GM21528 (cell line): ENCODE data around the gene LIG1.
A peak's percentile ranks its signal among the peaks of the same experiment; 100 is the strongest.
"Not testable (repeated sequence)": the region's sequence is repeated elsewhere in the genome, so short reads cannot be mapped to it uniquely, and the experiment has no call there.

Experiments
- ATAC-seq: cut with Tn5 transposase; IDR thresholded peaks from one replicate; pipeline ENCODE4 v1.9.1; 2021; ENCODE audit warnings: mild to moderate bottlenecking, moderate library complexity; ENCODE audit not compliant: unreplicated experiment, low FRiP score

The LIG1 gene

DNA sequence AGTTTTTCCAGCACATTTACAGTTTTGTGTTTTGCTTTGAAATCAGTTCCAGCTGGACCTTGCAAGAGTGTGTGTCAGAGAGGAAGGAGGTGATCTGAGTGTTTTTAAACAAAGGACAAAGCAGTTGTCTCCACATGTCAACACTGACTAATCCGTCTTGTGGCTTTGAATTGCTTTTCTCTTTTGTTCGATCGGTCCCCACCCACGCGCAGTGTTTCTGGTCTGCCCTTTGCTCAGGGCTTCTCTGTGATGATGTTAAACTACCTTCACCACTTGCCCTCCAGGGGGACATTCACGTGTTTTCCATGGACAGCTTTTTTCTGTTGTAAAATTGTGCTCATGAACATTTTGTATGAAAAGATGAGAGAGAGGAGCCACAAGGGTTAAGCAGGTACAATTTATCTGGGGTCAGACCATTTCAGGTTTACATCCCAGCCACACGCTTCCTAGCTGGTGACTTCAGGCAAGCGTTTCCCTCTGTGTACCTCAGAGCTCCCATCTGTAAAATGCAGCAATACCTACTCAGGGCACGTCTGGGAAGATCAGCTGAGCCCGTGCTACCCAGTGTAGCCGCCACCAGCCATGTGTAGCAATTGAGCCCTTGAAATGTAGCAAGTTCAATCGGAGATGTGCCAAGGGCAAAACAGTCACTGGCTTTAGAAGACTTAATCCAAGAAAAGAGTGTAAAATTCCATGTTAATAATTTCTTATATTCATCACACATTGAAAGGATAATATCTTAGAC is 46.1 kb downstream of the LIG1 start:
- ATAC-seq: no peak

DNA sequence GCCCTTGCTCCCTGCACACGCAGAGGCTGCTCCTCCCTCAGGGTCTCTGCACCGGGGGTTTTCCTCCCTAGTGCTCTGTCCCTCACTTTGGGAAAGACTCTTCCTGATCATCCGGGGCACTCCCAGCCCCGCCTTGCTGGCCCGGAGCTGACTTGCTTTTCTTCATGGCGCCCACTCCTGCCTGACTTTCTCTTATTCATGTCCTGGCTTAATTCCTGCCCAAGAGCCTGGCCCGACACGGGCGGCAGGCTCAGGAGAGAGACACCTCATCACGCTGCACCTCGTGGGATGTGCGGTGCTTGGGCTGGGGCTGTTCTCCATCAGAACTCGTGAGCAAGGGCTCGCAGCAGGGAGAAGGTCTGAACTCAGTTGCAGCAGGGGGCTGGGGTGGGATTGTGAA is 47.7 kb downstream of the LIG1 start:
- no peak for ATAC-seq

DNA sequence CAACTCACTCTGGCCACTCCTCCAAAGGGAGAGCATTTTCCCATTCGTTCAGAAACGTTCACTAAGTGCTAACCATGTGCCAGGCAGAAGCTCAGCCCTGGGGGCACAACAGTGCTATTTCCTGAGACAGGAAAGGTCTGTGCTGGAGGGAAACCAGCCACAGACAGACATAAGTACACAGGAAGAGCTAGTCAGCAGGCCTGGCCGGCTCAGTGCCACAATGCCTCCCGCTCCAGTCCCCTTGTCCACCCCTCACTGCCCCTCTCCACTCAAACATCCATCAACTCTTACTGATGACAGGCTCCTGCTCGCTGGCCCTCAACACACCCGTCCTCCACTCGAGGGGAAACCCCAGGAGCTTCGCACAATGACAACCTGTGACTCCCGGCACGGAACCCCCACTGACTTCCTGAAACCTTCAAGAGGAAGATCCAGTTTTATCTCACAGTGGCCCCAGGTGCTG is 48.2 kb downstream of the LIG1 start:
- no peak for ATAC-seq

DNA sequence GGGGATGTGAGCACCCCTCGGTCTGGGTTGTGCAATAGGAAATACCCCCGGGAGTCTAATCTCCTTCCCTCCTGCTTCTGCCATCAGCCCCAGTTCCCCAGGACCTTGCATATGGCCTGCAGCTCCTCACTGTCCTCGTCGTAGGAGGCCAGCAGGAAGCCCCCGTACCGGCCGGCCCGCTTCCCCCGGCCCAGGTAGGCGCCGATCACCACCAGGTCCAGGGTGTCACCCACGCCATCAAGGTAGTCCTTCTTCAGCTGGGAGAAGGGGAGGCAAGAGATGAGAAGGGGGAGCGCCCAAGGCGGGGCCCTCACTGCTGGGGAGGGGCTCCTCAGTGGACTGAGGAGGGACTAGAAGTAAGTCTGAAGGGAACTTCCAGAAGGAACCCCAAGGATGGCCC is 49.1 kb downstream of the LIG1 start:
- ATAC-seq: no peak

DNA sequence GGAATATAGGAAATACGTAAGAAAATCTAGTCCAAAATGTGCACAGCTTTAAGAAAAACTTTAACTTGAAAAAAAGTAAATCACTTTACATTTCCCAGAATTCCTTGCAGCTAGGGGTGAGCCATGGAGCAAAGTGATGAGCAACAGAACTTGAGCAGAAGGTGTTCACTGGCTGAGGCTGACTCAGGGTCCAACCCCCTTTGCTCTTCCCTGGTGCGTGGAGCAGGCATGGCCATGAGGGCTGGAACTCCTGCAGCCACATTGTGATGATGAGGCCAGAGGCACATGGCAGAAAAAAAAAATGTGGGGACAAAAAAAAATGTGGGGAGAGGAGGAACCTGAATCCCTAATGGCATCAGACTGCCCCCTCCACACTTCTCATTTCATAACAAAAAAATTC is 49.6 kb downstream of the LIG1 start:
- ATAC-seq: no peak

DNA sequence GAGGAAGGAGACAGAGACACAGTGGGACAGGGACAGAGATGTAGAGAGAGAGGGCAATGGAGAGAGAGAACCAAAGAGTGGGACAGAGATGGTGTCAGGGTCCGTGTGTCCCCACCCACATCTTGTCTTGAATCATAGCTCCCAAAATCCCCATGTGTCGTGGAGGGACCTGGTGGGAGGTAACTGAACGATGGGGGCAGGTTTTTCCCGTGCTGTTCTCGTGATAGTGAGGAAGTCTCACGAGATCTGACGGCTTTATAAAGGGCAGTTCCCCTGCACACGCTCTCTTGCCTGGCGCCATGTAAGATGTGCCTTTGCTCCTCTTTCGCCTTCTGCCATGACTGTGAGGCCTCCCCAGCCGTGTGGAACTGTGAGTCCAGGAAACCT is 52.0 kb downstream of the LIG1 start:
- ATAC-seq: no peak

DNA sequence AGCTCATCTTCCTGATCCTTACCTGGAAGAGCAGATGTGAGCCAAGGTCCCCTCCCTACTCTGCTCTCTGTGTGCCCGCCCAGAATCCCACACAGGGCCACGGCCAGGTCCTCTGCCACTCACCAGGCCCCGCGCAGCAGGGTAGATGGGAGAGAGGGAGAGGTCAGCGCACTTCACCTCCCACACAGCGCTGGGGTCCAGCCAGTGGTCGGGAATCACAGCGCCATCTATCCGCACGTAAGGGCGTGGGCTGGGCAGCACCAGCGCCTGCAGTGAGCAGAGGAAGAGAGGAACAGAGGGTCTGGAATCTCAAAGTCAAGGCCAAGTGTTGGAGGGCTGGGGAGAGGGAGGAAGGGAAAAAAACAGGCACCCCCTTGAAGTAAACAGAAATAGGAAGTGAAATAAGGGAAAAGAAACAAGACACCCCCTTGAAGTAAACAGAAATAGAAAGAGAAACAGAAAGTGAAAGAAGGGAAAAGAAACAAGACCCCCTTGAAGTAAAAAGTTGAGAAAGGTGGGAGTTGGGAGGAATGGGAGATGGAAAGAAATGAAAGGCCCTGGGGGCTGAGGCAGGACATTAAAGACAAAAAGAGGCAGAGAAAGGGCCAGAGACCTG is 52.5 kb downstream of the LIG1 start:
- no peak for ATAC-seq

DNA sequence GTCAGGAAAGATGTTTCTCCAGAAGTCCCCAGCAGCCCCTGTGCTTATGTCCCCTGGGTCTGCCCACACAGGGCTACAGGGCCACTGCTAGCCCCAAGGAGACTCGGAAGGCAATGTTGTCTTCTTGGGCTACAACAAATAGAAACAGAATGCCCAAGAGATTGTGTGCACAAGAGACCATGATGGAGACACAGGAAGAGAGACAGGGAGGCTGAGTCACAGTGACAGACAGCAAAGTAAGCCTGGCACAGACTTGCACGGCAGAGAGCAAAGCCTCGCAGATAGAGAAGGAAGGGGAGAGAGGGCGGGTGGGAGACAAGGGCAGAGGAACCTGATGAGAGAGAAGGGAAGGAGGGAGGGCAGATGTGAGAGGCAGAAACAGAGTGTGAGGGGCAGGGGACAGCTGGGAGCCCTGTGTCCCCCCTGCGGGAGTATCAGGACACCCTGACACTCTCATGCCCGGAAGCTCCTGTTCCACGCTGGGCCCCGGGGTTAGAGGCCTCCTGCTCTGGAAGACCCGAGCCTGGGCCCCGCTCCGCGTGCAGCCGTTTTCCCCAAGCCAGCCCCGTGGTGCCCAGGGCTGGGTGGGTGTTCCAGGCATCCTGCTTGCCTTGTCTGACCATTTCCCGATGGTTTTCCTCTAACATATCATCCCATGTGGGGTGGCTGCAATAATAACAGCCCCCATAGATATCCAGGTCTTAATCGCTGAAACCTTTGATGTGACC is 56.8 kb downstream of the LIG1 start:
- ATAC-seq: no peak

DNA sequence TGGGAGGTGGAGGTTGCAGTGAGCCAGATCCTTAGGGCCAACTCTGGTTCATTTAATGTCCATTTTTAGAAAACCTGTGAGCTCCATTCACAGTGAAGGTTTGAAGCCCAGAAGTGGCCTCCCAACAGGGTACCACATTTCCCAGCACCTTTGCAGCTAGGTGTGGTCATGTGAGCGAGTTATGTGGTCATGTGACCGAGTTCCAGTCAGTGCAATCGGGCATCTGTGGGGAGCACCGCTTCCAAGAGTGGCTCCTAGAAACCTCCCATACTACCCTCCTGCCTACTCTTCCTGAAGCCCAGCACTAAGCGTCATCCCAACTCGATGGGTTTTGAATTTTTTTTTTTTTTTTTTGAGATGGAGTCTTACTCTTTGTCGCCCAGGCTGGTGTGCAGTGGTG is 58.9 kb downstream of the LIG1 start:
- no peak for ATAC-seq

DNA sequence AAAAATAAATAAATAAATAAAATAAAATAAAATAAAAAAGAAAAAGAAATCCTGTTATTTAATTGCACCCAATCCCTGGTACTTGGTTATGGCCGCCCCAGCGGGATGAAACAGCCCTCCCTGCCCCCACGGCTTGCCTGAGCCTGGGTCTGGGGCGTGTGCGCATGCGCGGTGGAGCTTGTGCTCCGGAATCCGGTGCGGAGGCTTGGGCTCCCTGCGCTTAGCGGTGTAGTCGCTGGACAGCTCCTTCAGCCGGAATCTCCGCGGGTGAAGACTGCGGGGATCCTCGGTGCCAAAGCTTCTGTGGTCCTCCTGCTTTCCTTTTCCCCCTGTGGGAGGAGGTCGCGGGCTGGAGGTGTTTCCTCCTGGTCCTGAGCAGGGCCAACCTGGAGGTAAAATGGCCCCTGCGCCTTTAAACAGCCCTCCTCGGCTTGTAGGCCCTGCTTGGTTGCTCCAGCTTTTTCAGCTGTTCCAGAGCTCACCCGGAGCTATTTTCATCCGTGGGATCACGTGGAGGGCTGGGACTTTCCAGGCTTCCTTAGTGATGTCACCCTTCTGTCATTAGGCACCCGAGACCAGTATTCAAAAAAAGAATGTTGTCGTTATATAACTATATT is 59.7 kb downstream of the LIG1 start, which contains the start of gene PLA2G4C:
TSS of gene PLA2G4C (minus strand) at position 468 of the 617 bp plus-strand sequence. CDS start 4,288 bp downstream, outside the sequence.
- ATAC-seq: peak; percentile 67

DNA sequence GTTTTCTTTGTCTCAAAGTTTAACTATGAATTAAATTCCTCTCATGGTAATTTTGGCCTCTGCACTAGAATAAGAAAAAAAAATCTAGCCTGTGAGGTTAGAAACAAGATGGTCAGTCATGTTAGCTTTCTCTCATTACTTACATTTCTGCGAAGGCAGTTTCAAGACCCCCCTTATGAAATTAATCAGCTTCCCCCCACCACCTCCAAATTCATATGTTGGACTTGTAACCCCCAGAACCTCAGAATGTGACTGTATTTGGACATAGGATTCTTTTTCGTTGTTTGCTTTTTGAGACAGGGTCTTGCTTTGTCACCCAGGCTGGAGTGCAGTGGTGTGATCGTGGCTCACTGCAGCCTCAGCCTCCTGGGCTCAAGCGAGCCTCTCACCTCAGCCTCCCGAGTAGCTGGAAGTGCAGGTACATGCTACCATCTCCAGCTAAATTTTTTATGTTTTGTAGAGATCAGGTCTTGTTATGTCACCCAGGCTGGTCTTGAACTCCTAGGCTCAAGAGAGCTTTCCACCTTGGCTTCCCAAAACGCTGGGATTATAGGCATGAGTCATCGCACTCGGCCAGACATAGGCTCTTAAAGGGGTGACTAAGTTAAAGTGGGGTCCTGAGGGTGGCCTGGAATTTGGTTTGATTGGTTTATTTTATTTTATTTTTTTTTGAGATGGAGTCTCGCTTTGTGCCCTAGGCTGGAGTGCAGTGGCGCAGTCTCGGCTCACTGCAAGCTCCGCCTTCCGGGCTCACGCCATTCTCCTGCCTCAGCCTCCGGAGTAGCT is 61.0 kb downstream of the LIG1 start:
- ATAC-seq: no peak

DNA sequence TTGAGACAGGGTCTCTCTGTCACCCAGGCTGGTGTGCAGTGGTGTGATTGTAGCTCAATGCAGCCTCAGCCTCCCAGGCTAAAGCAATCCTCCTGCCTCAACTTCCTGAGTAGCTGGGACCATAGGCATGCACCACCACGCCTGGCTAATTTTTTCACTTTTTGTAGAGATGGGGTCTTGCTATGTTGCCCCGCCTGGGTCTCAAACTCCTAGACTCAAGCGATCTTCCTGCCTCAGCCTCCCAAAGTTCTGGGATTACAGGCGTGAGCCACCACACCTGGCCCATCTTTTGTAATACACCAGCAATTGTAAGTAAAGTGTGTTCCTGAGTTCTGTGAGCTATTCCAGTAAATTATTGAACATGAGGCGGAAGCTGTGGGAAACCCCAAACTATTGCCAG is 66.2 kb downstream of the LIG1 start:
- ATAC-seq: no peak

DNA sequence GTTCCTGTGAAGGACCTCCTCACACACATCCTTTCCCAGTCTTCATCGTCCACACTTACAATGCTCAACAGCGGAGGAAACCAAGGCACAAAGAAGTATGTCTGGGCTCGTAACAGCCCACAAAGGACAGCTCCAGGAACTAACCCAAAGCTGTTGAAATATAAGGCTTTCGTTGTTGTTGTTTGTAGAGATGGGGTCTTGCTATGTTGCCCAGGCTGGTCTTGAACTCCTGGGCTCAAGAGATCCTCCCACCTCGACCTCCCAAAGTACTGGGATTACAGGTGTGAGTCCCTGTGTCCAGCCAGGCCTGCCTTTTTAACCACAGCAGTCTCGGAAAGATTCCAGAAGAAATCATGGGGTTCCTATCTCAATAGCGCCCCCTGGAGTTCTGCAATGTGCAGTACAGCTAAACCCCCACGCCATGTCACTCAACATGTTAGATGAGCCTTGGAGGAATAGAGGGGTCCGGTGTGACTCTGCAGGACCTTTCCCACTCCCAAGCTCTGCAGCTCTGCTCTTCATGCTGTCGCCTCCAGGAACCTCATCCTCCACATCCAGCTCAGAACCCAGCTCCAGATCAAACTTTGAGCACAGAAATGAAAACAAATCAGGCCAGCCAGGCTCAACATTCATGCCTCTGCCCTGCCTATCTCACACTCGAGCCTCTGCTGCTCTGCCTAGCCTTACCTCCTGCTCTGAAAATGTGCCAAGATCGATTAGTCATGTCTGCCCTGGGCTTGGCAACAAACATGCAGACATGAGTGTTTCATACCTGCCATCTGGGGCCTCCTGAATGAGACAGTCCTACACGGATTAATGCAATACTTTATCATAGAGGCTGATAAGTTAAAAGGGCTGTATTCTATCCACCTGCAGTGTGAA is 67.0 kb downstream of the LIG1 start:
- no peak for ATAC-seq

DNA sequence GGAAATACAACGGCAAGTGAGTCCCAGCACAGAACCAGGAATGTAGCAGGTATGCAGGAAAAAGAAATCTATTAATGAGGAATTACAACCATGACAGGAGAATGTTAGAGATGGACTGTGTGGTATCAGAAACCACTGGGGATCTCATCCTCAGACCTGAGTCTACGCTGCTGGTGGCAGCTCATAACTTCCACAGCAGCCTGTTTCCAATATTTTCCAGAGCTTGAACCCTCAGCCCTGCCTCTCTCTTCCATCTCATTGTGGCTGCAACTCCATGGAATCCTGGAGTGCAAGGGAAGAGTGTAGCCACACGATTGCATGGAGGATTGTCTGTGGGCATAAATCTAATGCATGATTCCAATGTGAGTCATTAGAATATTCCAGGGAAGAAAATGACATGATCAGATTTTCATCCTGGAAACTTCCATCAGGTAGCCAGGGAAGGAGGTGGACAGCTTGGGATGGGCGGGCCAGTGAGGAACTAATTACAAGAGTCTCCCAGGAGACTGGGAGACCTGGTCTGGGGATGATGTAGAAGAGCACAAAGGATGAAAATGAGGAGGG is 74.5 kb downstream of the LIG1 start:
- no peak for ATAC-seq

DNA sequence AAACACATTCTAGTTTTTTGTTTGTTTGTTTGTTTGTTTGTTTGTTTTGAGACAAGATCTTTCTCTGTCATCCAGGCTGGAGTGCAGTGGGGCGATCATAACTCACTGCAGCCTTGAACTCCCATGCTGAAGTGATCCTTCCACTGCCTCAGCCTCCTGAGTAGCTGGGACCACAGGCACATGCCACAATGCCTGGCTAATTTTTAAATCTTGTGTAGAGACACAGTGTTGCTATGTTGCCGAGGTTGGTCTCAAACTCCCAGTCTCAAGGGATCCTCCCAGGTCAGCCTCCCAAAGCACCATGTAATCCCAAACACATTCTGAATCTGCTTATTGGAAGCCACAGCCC is 75.3 kb downstream of the LIG1 start:
- no peak for ATAC-seq

DNA sequence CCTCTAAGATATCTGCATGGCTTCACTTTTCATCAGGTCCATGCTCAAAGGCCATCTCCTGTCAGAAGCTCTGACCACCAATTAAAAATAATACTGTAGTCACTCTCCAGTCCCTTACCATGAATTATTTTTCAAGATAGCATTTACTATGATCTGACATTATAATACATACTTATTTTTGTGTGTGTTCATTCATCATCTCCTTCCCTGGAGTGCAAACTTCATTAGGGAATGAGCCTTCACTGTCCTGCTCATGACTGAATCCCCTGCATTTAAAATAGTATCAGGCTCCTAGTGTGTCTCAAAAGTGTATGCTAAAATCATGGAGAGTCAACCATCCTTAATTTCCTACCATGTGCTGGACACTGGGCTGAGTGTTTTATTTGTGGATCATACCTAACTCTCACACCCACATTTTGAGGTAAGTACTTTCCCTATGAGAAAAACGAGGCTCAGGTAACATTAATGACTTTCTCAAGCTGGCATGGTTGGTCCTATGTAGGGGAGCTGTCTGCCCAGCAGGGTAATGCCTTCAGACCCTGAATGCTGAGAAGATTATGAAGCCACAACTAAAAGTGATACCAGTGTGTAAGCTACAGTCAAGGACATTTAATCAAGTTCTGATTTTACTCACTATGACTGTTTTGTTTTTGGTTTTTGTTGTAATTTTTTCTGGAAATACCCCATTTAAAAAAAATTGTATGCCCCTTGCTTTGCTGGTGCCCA is 75.9 kb downstream of the LIG1 start:
- no peak for ATAC-seq

DNA sequence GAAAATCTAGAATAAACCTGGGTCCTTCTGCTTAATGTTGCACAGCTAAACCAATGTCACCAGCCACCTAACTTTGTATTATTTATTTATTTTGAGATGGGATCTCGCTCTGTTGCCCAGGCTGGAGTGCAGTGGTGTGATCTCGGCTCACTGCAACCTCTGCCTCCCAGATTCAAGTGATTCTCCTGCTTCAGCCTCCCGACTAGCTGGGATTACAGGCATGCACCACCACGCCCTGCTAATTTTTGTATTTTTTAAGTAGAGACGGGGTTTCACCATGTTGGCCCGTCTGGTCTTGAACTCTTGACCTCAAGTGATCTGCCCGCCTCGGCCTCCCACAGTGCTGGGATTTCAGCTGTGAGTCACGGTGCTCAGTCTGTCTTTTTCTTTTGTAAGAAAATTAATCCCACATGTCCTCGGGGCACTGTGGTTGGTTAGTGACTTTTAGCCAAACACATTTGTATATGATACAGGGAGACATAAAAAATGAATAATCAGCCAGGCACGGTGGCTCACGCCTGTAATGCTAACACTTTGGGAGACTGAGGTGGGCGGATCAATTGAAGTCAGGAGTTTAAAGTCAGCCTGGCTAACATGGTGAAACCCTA is 78.9 kb downstream of the LIG1 start:
- not testable (repeated sequence) for ATAC-seq

DNA sequence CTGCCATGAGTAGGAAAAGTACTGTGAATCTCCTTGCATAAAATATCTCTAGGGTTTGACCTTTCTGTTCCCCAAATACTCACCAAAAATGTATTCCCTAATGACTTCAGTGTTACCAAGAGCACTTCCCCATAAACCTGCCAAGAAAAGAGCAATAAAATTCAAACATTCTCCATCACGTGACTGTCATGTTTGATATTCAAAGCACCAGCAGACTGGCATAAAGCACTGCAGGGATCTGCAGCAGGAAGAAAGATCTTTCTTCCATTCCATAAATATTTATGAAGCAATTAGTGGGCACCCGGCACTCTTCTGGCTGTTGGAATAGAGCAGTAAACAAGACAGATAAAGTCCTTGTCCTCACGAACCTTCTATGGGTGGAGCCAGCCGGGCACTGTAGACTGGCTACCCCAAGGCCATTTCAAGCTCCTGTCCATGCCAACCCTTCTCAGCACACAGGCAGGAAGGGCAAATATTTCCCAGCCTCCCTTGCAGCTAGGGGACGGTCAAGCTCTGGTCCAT is 79.8 kb downstream of the LIG1 start:
- no peak for ATAC-seq
